AG08396 (cell line): Measurements from ENCODE around the gene MED1.

Experiments used
- DNase-seq: peaks from one replicate; pipeline ENCODE4 v3.0.0; 2012; ENCODE audit warnings: low spot score, mixed read lengths

Gene MED1

GRCh38 chr17:39360537-39360936, 90.5 kb downstream of the MED1 start:
- no peak for DNase-seq

GRCh38 chr17:39359994-39360393, 91.1 kb downstream of the MED1 start:
- DNase-seq: no peak

- DNase-seq: no peak
Observed at GRCh38 chr17:39357986-39358385, 93.1 kb downstream of the MED1 start.

- DNase-seq: no peak
Observed at GRCh38 chr17:39357488-39357887, 93.6 kb downstream of the MED1 start.
